Hepatocyte (in vitro differentiated cells): ENCODE data around the gene TXNRD1. TPM values are rescaled to one million over a fixed set of nuclear protein-coding genes. Genes with fewer than 3 reads are reported as not detected.

ENCODE experiments used
- DNase-seq: peaks from one replicate; pipeline ENCODE4 v3.0.0-alpha.2; 2016; ENCODE audit warnings: low spot score
- H2AFZ ChIP-seq: fragments of 200-600 bp; sonication (generic); 2 replicates; pipeline ENCODE4 v1.6.0; 2016; ENCODE audit warnings: antibody characterized with exemption, mild to moderate bottlenecking
- H3K27ac ChIP-seq: fragments of 200-600 bp; sonication (generic); 2 replicates; pipeline ENCODE4 v1.5.1; 2016; ENCODE audit warnings: mild to moderate bottlenecking
- H3K27me3 ChIP-seq: fragments of 200-600 bp; sonication (generic); 2 replicates; pipeline ENCODE4 v1.6.1; 2016
- H3K36me3 ChIP-seq: fragments of 200-600 bp; sonication (generic); replicated peaks from 2 replicates; pipeline ENCODE4 v1.5.1; 2016; ENCODE audit warnings: low read depth; ENCODE audit not compliant: insufficient read depth
- H3K4me1 ChIP-seq: fragments of 200-600 bp; sonication (generic); 2 replicates; pipeline ENCODE4 v1.5.1; 2016; ENCODE audit warnings: mild to moderate bottlenecking, moderate library complexity; ENCODE audit not compliant: insufficient read depth
- H3K4me2 ChIP-seq: fragments of 200-600 bp; sonication (generic); 2 replicates; pipeline ENCODE4 v1.6.0; 2016
- H3K4me3 ChIP-seq: fragments of 200-600 bp; sonication (generic); 2 replicates; pipeline ENCODE4 v1.5.1; 2016; ENCODE audit warnings: mild to moderate bottlenecking
- H3K79me2 ChIP-seq: fragments of 200-600 bp; sonication (generic); 2 replicates; pipeline ENCODE4 v1.6.0; 2017; ENCODE audit warnings: mild to moderate bottlenecking
- H3K9me2 ChIP-seq: fragments of 200-600 bp; sonication (generic); replicated peaks from 2 replicates; pipeline ENCODE4 v1.6.0; 2017; ENCODE audit warnings: mild to moderate bottlenecking; ENCODE audit not compliant: insufficient read depth
- H3K9me3 ChIP-seq: fragments of 200-600 bp; sonication (generic); 2 replicates; pipeline ENCODE4 v1.5.1; 2016; ENCODE audit warnings: low read depth, mild to moderate bottlenecking
- H4K20me1 ChIP-seq: fragments of 200-600 bp; sonication (generic); 2 replicates; pipeline ENCODE4 v1.6.0; 2016; ENCODE audit warnings: mild to moderate bottlenecking; ENCODE audit not compliant: insufficient read depth, poor library complexity, severe bottlenecking
- CTCF ChIP-seq: fragments of 200-600 bp; sonication (generic); IDR thresholded peaks from 2 replicates; pipeline ENCODE4 v1.5.1; 2016; ENCODE audit warnings: antibody characterized with exemption, mild to moderate bottlenecking; ENCODE audit not compliant: poor library complexity
- EZH2 ChIP-seq: fragments of 200-600 bp; sonication (generic); IDR thresholded peaks from 2 replicates; pipeline ENCODE4 v1.6.1; 2016; ENCODE audit warnings: antibody characterized with exemption, mild to moderate bottlenecking, borderline replicate concordance
- EZH2phosphoT487 ChIP-seq: fragments of 200-600 bp; sonication (generic); IDR thresholded peaks from one replicate; pipeline ENCODE4 v1.6.1; 2018; ENCODE audit warnings: antibody characterized with exemption, mild to moderate bottlenecking, low read depth, moderate library complexity; ENCODE audit not compliant: unreplicated experiment, severe bottlenecking
- WGBS: methylation state at CpG from one replicate; pipeline ENCODE4 v1.1.6; 2016; ENCODE audit warnings: low lambda C conversion rate; ENCODE audit errors: missing lambda C conversion rate; 5-methylcytosine and 5-hydroxymethylcytosine counted together
- polyA plus RNA-seq: library from polyadenylated mRNA; unstranded; fragments of >200 nt; fragmentation: Nextera tagmentation; extraction: Ambion mirVana; gene quantifications from 2 replicates; pipeline ENCODE4 v1.2.1, GENCODE V29; 2016
- total RNA-seq: library from RNA; depleted of rRNA; stranded (reverse); fragments of >200 nt; gene quantifications from 2 replicates; pipeline ENCODE4 v1.2.3, GENCODE V29; 2014

The TXNRD1 gene
- total and polyA plus RNA-seq, 2 experiments from 2014 or later = 49.8 to 113 TPM

- Histone ChIP-seq H3K27ac (no peak overlapping the region), H3K4me3 (no peak overlapping the region), H3K9me2 (no peaks in the 10 kb centered on the region), H2AFZ (no peak overlapping the region), H3K9me3 (no peaks in the 10 kb centered on the region), H4K20me1 (no peaks in the 10 kb centered on the region), H3K36me3 (no peaks in the 10 kb centered on the region), H3K79me2 (no peaks in the 10 kb centered on the region), H3K4me2 (no peak overlapping the region), H3K4me1 (peaks cover 15% of the 10 kb centered on the region), H3K27me3 (no peaks in the 10 kb centered on the region)
- 88% methylated on average over 3 of the region's 3 CpGs for WGBS
- no peak for DNase-seq
- TF ChIP-seq EZH2phosphoT487 = no peak
- TF ChIP-seq EZH2 = no peak
- no peak for TF ChIP-seq CTCF
Observed at GRCh38 chr12:104226672-104227071, 11.1 kb downstream of the TXNRD1 start.

- TF ChIP-seq CTCF (no peak), EZH2phosphoT487 (no peak), EZH2 (no peak)
- H3K4me1 ChIP-seq = no peaks in the 10 kb centered on the region
Observed at GRCh38 chr12:104230304-104231095, 14.9 kb downstream of the TXNRD1 start.

GRCh38 chr12:104232609-104233280 lies 17.2 kb downstream of the TXNRD1 start:
- no peaks in the 10 kb centered on the region for H3K9me2 ChIP-seq
- H3K27me3 ChIP-seq = no peaks in the 10 kb centered on the region
- no peaks in the 10 kb centered on the region for H3K79me2 ChIP-seq
- TF ChIP-seq CTCF = no peak
- TF ChIP-seq EZH2phosphoT487 = no peak
- no peak for TF ChIP-seq EZH2
- no peak overlapping the region for H3K4me2 ChIP-seq
- H3K27ac ChIP-seq = peak overlapping the region; percentile 46
- no peaks in the 10 kb centered on the region for H3K9me3 ChIP-seq
- no peaks in the 10 kb centered on the region for H3K36me3 ChIP-seq
- H2AFZ ChIP-seq = no peak overlapping the region
- no peak overlapping the region for H3K4me3 ChIP-seq
- 89% methylated on average over 6 of the region's 6 CpGs for WGBS
- no peaks in the 10 kb centered on the region for H3K4me1 ChIP-seq
- DNase-seq = no peak
- no peaks in the 10 kb centered on the region for H4K20me1 ChIP-seq

More at GRCh38 chr12:104230304-104231095, 14.9 kb downstream of the TXNRD1 start:
- H4K20me1 ChIP-seq = no peaks in the 10 kb centered on the region
- no peak overlapping the region for H3K27ac ChIP-seq
- no peaks in the 10 kb centered on the region for H3K36me3 ChIP-seq
- H3K9me2 ChIP-seq = no peaks in the 10 kb centered on the region
- no peak overlapping the region for H2AFZ ChIP-seq
- H3K27me3 ChIP-seq = no peaks in the 10 kb centered on the region
- DNase-seq = no peak
- H3K4me2 ChIP-seq = no peak overlapping the region
- H3K4me3 ChIP-seq = no peak overlapping the region
- 78% methylated on average over 8 of the region's 8 CpGs for WGBS
- H3K79me2 ChIP-seq = no peaks in the 10 kb centered on the region
- no peaks in the 10 kb centered on the region for H3K9me3 ChIP-seq
